ENCODE results near the gene SBK1.
A peak's percentile ranks its signal among the peaks of the same experiment; 100 is the strongest.
"Not testable (repeated sequence)": the region's sequence is repeated elsewhere in the genome, so short reads cannot be mapped to it uniquely, and the experiment has no call there.

SBK1 gene

DNA sequence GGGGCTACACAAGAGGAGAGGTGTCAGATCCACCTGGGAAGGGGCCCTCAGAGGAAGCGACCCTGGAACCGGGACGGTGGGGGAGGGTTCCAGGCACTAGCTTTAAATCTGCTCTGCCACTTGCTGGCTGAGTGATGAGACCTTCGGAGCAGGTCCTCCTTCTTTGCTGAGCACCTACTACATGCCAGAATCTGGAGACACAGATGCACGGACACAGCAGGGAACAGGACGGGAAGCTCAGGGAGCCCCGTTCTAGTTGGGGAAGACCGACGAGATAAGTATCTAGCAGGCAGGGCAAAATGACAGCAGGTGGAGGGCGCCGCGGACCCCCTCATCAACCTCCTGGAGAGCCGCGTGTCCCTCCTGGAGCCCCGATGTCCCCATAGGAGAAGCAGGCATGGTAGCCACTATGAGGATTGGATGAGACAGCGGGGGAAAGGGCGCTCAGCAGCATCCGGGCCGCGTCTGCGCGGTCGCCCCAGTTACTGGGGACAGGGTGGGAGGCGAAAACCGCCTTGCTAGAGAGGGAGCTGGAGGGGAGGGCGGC lies 27.2 kb downstream of the SBK1 start:
- no peaks in the 10 kb centered on the region for H3K9me3 Mint-ChIP-seq
- H3K27ac Mint-ChIP-seq: peak overlapping the region in 1 of 2 donors; percentile 76
- ATAC-seq (replicated peaks): no peak
- H3K4me3 Mint-ChIP-seq: no peak overlapping the region
- no peaks in the 10 kb centered on the region for H3K27me3 Mint-ChIP-seq
- peaks cover 14 to 20% of the 10 kb centered on the region in 2 donors for H3K4me1 Mint-ChIP-seq (ENCODE audit: low read depth in 2 of 2)
- no peak for DNase-seq
- peaks cover 29% of the 10 kb centered on the region for H3K36me3 Mint-ChIP-seq (ENCODE audit: insufficient read depth)

DNA sequence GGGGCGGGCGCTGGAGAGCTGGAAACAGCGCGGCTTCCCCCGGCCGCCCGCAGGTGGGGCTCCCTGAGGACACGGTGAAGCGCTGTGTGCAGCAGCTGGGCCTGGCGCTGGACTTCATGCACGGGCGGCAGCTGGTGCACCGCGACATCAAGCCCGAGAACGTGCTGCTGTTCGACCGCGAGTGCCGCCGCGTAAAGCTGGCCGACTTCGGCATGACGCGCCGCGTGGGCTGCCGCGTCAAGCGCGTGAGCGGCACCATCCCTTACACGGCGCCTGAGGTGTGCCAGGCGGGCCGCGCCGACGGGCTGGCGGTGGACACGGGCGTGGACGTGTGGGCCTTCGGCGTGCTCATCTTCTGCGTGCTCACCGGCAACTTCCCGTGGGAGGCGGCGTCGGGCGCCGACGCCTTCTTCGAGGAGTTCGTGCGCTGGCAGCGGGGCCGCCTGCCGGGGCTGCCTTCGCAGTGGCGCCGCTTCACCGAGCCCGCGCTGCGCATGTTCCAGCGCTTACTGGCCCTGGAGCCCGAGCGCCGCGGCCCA lies 27.8 kb downstream of the SBK1 start:
- peaks cover 29% of the 10 kb centered on the region for H3K36me3 Mint-ChIP-seq (ENCODE audit: insufficient read depth)
- ATAC-seq (replicated peaks) (no peak), DNase-seq (no peak)
- no peaks in the 10 kb centered on the region for H3K9me3 Mint-ChIP-seq
- peaks cover 11 to 14% of the 10 kb centered on the region in 2 donors for H3K4me1 Mint-ChIP-seq (ENCODE audit: low read depth in 2 of 2)
- H3K27me3 Mint-ChIP-seq: no peaks in the 10 kb centered on the region
- no peak overlapping the region for H3K4me3 Mint-ChIP-seq
- no peak overlapping the region for H3K27ac Mint-ChIP-seq

DNA sequence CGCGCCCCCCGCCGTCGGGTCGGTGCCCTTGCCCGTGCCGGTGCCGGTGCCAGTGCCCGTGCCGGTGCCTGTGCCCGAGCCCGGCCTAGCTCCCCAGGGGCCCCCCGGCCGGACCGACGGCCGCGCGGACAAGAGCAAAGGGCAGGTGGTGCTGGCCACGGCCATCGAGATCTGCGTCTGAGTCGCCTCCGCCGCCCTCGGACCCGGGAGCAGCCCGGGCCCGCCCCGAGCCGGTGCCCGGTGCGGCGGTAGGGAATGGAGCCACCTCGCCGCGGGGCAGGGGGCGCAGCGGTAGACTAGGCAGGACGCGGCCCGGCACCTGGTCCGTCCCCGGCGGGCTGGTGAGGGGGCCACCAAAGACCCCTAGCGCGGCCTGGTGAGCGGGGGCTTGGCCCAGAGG lies 28.4 kb downstream of the SBK1 start:
- Mint-ChIP-seq H3K36me3 (ENCODE audit: insufficient read depth) (peaks cover 29% of the 10 kb centered on the region), H3K4me1 (ENCODE audit: low read depth in 2 of 2) (peaks cover 11 to 14% of the 10 kb centered on the region in 2 donors), H3K27ac (no peak overlapping the region), H3K9me3 (no peaks in the 10 kb centered on the region), H3K4me3 (no peak overlapping the region), H3K27me3 (no peaks in the 10 kb centered on the region)
- ATAC-seq (replicated peaks) (no peak), DNase-seq (no peak)

DNA sequence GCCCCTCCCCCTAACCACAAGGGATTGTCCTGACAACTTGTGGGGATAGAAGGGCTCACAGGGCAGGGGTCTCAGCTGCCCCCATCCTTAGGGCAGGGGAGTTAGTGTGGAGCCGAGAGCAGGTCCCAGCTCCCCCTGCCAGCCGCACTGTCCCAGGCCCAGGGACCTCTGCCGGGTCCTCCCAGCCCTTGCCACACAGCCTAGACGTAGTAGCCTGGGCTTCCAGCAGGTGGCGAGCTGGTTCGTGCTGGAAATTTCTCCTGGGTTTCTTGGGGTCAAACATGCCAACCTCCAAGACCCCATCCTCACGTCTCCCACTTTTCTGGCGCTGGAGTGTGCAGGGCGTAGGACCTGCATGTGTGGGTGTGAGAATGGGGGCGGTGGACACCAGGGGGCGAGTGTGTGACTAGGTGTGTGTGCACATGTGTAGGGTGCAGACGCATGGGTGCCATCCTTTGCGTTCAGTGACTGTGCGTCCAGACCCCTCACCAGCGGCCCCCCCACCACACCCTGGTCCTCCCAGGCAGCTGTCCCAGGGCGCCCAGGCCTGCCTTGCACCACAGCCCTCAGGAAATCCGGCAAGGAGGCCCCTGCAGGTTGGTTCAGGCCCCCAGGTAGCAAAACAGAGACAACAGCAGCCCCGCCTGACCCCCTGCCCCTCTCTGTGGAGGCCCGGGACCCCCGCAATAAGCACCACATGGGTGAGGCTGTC lies 29.5 kb downstream of the SBK1 start:
- peaks cover 27% of the 10 kb centered on the region for H3K36me3 Mint-ChIP-seq (ENCODE audit: insufficient read depth)
- no peak overlapping the region for H3K4me3 Mint-ChIP-seq
- no peak overlapping the region for H3K27ac Mint-ChIP-seq
- H3K4me1 Mint-ChIP-seq (ENCODE audit: low read depth in 2 of 2): peaks cover 7 to 13% of the 10 kb centered on the region in 2 donors
- DNase-seq: peak; percentile 19 to 35 (median 29)
- ATAC-seq (replicated peaks): peak; percentile 33
- H3K9me3 Mint-ChIP-seq: no peaks in the 10 kb centered on the region
- no peaks in the 10 kb centered on the region for H3K27me3 Mint-ChIP-seq

DNA sequence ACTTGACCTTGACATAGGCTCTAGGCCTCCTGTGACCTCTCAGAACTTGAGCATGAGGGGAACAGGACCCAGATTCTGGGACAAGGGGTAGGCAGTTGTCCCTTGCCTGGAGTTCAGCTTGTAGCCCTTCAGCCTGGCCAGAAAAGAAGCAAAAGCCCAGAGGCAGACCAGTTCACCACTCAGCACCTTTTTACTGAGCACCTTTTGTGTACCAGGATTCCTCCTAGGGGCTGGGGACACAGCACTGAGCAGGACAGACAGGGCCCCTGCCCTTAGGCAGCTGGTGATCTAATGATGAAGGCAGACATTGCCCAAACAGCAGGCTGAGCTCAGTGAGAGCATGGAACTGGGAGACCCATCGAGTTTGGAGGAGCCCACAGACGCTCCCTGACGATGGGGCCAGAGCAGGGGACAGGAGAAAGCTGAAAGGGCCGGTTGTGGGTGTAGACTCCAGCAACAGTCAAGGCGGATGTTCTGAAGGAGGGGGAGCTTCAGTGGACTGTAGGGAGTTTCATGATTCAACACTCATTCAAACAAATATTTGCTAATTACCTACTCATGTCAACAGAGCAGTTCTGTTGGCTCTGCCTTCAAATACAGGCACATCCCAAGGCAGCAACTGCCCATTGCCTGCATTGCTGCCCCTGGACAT lies 32.0 kb downstream of the SBK1 start:
- no peaks in the 10 kb centered on the region for H3K9me3 Mint-ChIP-seq
- peak overlapping the region; percentile 75 to 77 for H3K27ac Mint-ChIP-seq
- no peaks in the 10 kb centered on the region for H3K27me3 Mint-ChIP-seq
- H3K4me3 Mint-ChIP-seq: no peak overlapping the region
- DNase-seq (no peak), ATAC-seq (replicated peaks) (no peak)
- H3K4me1 Mint-ChIP-seq (ENCODE audit: low read depth in 2 of 2): peaks cover 4 to 7% of the 10 kb centered on the region in 2 donors
- H3K36me3 Mint-ChIP-seq (ENCODE audit: insufficient read depth): peaks cover 23% of the 10 kb centered on the region

DNA sequence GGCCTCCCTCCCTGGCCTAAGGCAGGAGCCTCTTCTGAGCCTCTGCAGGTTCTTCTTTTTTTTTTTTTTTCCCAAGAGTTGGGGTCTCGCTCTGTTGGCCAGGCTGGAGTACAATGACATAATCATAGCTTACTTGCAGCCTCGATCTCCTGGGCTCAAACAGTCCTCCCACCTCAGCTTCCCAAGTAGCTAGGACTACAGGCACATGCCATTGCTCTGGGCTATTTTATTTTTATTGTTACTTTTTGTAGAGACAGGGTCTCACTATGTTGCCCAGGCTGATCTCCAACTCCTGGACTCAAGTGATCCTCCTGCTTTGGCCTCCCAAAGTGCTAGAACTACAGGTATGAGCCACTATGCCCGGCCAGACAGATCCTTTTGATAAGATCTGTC lies 32.6 kb downstream of the SBK1 start:
- no peak for DNase-seq
- peaks cover 18% of the 10 kb centered on the region for H3K36me3 Mint-ChIP-seq (ENCODE audit: insufficient read depth)
- H3K27me3 Mint-ChIP-seq: no peaks in the 10 kb centered on the region
- peaks cover 4 to 7% of the 10 kb centered on the region in 2 donors for H3K4me1 Mint-ChIP-seq (ENCODE audit: low read depth in 2 of 2)
- ATAC-seq (replicated peaks): no peak
- H3K9me3 Mint-ChIP-seq: no peaks in the 10 kb centered on the region
- no peak overlapping the region for H3K4me3 Mint-ChIP-seq
- peak overlapping the region; percentile 75 to 77 for H3K27ac Mint-ChIP-seq

DNA sequence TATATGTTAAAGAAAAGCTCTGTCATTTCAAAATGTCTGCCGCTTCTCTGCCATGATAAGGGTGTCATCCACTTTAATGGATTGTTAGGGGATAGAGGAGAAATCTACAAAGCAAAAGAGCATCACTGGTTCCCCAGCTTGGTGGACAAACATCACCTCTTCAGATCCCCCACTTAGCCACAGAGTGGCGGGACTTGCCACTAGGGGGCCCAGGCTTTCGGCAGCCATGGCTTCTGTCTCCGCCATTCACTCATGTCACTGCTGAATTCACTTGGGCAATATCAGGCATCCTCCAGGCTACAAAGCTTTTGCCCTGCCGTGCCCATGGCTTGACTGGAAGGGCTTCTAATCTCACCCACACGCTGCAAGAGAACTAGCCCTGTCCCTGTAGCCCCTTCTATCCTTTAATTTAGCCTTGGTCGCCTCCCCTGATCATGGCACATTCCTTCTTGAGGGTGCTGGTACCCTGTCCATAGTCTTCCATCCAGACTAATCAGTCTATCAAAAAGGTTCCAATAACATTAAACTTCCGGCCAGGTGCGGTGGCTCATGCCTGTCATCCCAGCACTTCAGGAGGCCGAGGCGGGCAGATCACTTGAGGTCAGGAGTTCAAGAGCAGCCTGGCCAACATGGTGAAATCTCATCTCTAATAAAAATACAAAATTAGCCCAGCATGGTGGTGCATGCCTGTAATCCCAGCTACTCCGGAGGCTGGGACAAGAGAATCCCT lies 34.7 kb downstream of the SBK1 start:
- H3K4me1 Mint-ChIP-seq (ENCODE audit: low read depth in 2 of 2): peaks cover 4 to 7% of the 10 kb centered on the region in 2 donors
- DNase-seq (peak; percentile 68 to 76 (median 68)), ATAC-seq (replicated peaks) (peak; percentile 98)
- H3K36me3 Mint-ChIP-seq (ENCODE audit: insufficient read depth): peaks cover 7% of the 10 kb centered on the region
- H3K27ac Mint-ChIP-seq: no peak overlapping the region
- no peak overlapping the region for H3K4me3 Mint-ChIP-seq
- H3K27me3 Mint-ChIP-seq: no peaks in the 10 kb centered on the region
- no peaks in the 10 kb centered on the region for H3K9me3 Mint-ChIP-seq

DNA sequence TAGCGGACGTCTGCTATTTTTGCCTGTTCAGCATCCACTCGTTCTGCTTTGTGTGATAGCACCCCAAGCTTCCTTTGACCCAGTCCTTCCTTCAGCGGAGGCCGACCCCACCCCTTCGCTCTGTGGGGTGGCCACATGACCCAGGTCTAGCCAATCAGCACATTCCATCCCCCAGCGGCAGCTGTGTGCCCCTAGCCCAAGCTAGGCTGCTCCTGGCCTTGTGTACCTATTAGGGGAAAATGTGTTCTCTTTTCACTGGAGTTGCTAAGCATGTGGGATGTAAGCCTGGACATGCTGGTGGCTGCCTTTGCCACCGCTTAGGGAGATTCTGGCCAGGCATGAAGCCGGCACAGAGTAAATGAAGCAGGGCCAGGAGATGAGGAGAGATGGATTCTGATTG lies 37.9 kb downstream of the SBK1 start:
- DNase-seq; H3K27ac Mint-ChIP-seq; H3K4me1 Mint-ChIP-seq (ENCODE audit: low read depth in 2 of 2); H3K27me3 Mint-ChIP-seq; H3K9me3 Mint-ChIP-seq; H3K36me3 Mint-ChIP-seq (ENCODE audit: insufficient read depth); H3K4me3 Mint-ChIP-seq: not testable (repeated sequence)
- ATAC-seq (replicated peaks): peak; percentile 35

DNA sequence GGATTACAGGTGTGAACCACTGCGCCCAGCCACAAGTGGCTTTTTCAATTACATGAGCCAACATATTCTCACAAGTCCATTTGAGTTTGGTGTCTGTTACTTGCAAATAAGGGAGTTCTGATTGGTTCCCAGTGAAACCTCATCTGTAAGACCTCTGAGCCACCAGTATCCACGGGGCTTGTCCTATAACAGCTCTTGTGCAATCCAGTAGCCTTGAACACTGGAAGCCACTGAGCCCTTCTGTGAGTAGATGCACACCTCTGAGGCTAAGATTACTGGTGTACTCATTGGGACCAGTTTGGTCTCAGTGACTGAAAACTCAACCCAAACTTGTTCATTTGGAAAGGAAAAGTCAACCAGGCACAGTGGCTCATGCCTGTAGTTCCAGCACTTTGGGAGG lies 38.7 kb downstream of the SBK1 start:
- not testable (repeated sequence) for H3K27ac Mint-ChIP-seq; H3K36me3 Mint-ChIP-seq (ENCODE audit: insufficient read depth); ATAC-seq (replicated peaks); H3K4me1 Mint-ChIP-seq (ENCODE audit: low read depth in 2 of 2); H3K4me3 Mint-ChIP-seq; H3K9me3 Mint-ChIP-seq; H3K27me3 Mint-ChIP-seq; DNase-seq

DNA sequence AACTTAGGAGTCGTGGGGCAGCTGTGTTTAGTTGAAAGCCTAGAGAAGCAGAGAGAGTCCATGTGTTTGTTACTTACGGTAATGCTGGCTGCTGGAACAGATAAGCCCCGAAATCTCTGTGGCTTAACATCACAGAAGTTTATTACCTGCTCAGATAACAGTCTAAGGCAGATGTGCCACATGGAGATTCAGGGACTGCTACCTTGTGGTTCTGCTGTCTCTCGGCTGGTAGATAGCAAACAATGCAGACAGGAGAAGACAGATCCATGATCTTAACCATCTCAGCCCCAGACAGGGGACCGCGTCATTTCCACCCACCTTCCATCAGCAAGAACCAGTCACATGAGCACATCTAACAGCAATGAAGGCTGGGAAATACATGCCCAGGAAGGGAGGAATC lies 40.3 kb downstream of the SBK1 start:
- not testable (repeated sequence) for H3K4me3 Mint-ChIP-seq; H3K27ac Mint-ChIP-seq; DNase-seq; H3K36me3 Mint-ChIP-seq (ENCODE audit: insufficient read depth); H3K27me3 Mint-ChIP-seq; H3K9me3 Mint-ChIP-seq; ATAC-seq (replicated peaks); H3K4me1 Mint-ChIP-seq (ENCODE audit: low read depth in 2 of 2)

DNA sequence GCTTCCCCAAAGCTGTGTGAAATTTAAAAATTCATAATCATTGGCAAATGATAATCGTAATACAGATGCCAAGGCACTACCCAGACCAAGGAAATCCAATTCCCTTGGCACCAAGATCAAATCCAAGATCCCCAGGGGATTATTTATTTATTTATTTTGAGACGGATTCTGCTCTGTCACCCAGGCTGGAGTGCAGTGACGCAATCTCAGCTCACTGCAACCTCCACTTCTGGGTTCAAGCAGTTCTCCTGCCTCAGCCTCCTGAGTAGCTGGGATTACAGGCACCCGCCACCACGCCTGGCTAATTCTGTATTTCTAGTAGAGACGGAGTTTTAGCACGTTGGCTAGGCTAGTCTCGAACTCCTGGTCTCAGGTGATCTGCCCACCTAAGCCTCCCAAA lies 43.4 kb downstream of the SBK1 start:
- not testable (repeated sequence) for DNase-seq; H3K36me3 Mint-ChIP-seq (ENCODE audit: insufficient read depth); H3K9me3 Mint-ChIP-seq; H3K27me3 Mint-ChIP-seq; H3K27ac Mint-ChIP-seq; H3K4me3 Mint-ChIP-seq; H3K4me1 Mint-ChIP-seq (ENCODE audit: low read depth in 2 of 2); ATAC-seq (replicated peaks)

DNA sequence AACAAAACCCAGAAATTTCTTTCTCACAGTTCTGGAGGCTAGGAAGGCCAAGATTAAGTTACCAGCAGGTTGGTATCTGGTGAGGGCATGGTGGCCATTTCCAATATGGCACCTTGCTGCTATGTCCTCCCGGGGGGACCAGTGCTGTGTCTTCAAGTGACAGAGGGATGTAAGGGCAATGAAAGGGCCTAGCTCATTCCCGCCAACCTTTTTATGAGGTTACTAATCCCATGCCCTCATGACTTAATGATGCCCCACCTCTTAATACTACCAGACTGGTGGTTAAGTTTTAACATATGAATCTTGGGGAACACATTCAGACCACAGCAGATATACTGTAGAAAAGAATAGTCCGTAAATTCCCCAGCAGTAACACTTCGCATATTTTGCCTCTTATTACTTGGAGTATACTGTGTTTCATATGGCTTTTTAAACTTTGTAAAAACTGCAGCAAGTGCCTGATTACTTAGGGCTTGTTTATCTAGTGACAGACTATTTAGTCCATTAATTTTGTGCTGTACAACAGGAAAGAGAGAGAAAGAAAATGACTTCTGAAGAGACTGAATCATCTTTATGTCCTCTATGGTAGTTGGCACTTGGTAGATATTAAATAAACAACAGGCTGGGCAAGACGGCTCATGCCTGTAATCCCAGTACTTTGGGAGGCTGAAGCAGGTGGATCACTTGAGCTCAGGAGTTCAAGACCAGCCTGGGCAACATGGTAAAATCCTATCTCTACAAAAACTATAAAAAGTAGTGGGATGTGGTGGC lies 44.8 kb downstream of the SBK1 start:
- H3K4me3 Mint-ChIP-seq; H3K27me3 Mint-ChIP-seq; DNase-seq; H3K27ac Mint-ChIP-seq; H3K9me3 Mint-ChIP-seq; H3K36me3 Mint-ChIP-seq (ENCODE audit: insufficient read depth); H3K4me1 Mint-ChIP-seq (ENCODE audit: low read depth in 2 of 2); ATAC-seq (replicated peaks): not testable (repeated sequence)

DNA sequence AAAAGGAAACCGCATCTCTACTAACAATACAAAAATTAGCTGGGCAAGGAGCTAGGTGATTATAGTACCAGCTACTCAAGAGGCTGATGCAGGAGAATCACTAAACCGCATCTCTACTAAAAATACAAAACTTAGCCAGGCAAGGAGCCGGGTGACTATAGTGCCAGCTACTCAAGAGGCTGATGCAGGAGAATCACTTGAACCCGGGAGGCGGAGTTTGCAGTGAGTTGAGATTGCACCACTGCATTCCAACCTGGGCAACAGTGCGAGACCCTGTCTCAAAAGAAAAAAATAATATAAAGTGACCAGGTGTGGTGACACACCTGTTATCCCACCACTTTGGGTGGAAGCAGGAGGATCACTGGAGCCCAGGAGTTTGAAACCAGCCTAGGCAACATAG lies 45.9 kb downstream of the SBK1 start:
- H3K4me1 Mint-ChIP-seq (ENCODE audit: low read depth in 2 of 2); H3K27me3 Mint-ChIP-seq; H3K36me3 Mint-ChIP-seq (ENCODE audit: insufficient read depth); H3K27ac Mint-ChIP-seq; DNase-seq; ATAC-seq (replicated peaks); H3K9me3 Mint-ChIP-seq; H3K4me3 Mint-ChIP-seq: not testable (repeated sequence)

Data from effector memory CD8-positive, alpha-beta T cell (primary cell).